Osteoblast (primary cell): Measurements from ENCODE around the gene GFOD2. TPM values are rescaled to one million over a fixed set of nuclear protein-coding genes. Genes with fewer than 3 reads are reported as not detected.

Source experiments
- DNase-seq: peaks from one replicate; pipeline ENCODE4 v3.0.0; 2011; ENCODE audit warnings: low spot score, mixed read lengths; ENCODE audit not compliant: insufficient read length; ENCODE audit errors: missing footprints
- H2AFZ ChIP-seq: 2 replicates; pipeline ENCODE4 v1.6.0; 2011; ENCODE audit warnings: mild to moderate bottlenecking, low read length
- H3K27ac ChIP-seq: 2 replicates; pipeline ENCODE4 v1.5.1; 2011; ENCODE audit warnings: mild to moderate bottlenecking, low read depth, low read length, moderate library complexity
- H3K27me3 ChIP-seq: 2 replicates; pipeline ENCODE4 v1.6.0; 2012; ENCODE audit warnings: mild to moderate bottlenecking, control low read depth, inconsistent platforms, low read length, moderate library complexity; ENCODE audit not compliant: insufficient read depth
- H3K36me3 ChIP-seq: 2 replicates; pipeline ENCODE4 v1.5.1; 2011; ENCODE audit warnings: mild to moderate bottlenecking, low read length, control low read depth, moderate library complexity; ENCODE audit not compliant: insufficient read depth
- H3K4me1 ChIP-seq: 2 replicates; pipeline ENCODE4 v1.5.1; 2011; ENCODE audit warnings: mild to moderate bottlenecking, low read length, control low read depth, moderate library complexity; ENCODE audit not compliant: insufficient read depth
- H3K4me2 ChIP-seq: 2 replicates; pipeline ENCODE4 v1.6.0; 2011; ENCODE audit warnings: mild to moderate bottlenecking, low read length; ENCODE audit not compliant: insufficient read depth
- H3K4me3 ChIP-seq: fragments of 200-600 bp; sonication (generic); 3 replicates; pipeline ENCODE4 v1.5.1; 2012; ENCODE audit warnings: mild to moderate bottlenecking, low read length, inconsistent platforms; ENCODE audit not compliant: insufficient read depth
- H3K79me2 ChIP-seq: 2 replicates; pipeline ENCODE4 v1.6.0; 2012; ENCODE audit warnings: mild to moderate bottlenecking, low read length, control low read depth, inconsistent platforms; ENCODE audit not compliant: insufficient read depth
- H3K9me3 ChIP-seq: 2 replicates; pipeline ENCODE4 v1.5.1; 2011; ENCODE audit warnings: low read depth, low read length, control low read depth
- H4K20me1 ChIP-seq: 2 replicates; pipeline ENCODE4 v1.6.0; 2012; ENCODE audit warnings: mild to moderate bottlenecking, low read length, control low read depth; ENCODE audit not compliant: insufficient read depth
- CTCF ChIP-seq: IDR thresholded peaks from 2 replicates; pipeline ENCODE4 v1.5.1; 2011; ENCODE audit warnings: mild to moderate bottlenecking, low read depth, low read length, moderate library complexity; ENCODE audit errors: extremely low read depth
- total RNA-seq: library from RNA; depleted of rRNA; stranded (reverse); fragments of >200 nt; gene quantifications from 2 replicates; pipeline ENCODE4 v1.2.3, GENCODE V29; 2012

The GFOD2 gene
- total RNA-seq, 1 donor = 15.9 TPM

- H3K9me3 ChIP-seq = no peaks in the 10 kb centered on the region
- H3K4me1 ChIP-seq = no peaks in the 10 kb centered on the region
- DNase-seq = no peak
- H3K27me3 ChIP-seq = no peaks in the 10 kb centered on the region
- no peaks in the 10 kb centered on the region for H3K79me2 ChIP-seq
- H4K20me1 ChIP-seq = peaks cover 4% of the 10 kb centered on the region
- no peak overlapping the region for H3K27ac ChIP-seq
- peaks cover 35% of the 10 kb centered on the region for H3K36me3 ChIP-seq
- H3K4me3 ChIP-seq = no peak overlapping the region
- H3K4me2 ChIP-seq = no peak overlapping the region
- H2AFZ ChIP-seq = no peak overlapping the region
- TF ChIP-seq CTCF = no peak
Measured at GRCh38 chr16:67733734-67734470, 14.8 kb upstream of the GFOD2 start.

- Histone ChIP-seq H3K4me3 (no peak overlapping the region), H2AFZ (no peak overlapping the region), H3K9me3 (no peaks in the 10 kb centered on the region), H3K27ac (no peak overlapping the region), H3K4me1 (no peaks in the 10 kb centered on the region), H3K27me3 (no peaks in the 10 kb centered on the region), H3K4me2 (no peak overlapping the region), H4K20me1 (peaks cover 6% of the 10 kb centered on the region), H3K36me3 (peaks cover 49% of the 10 kb centered on the region), H3K79me2 (no peaks in the 10 kb centered on the region)
- no peak for TF ChIP-seq CTCF
- DNase-seq = no peak
Measured at GRCh38 chr16:67731753-67732095, 12.6 kb upstream of the GFOD2 start.

GRCh38 chr16:67731071-67731752 lies 12.1 kb upstream of the GFOD2 start:
- H3K9me3 ChIP-seq = no peaks in the 10 kb centered on the region
- H3K36me3 ChIP-seq = peaks cover 53% of the 10 kb centered on the region
- peaks cover 4% of the 10 kb centered on the region for H4K20me1 ChIP-seq
- H3K27ac ChIP-seq = no peak overlapping the region
- H3K27me3 ChIP-seq = no peaks in the 10 kb centered on the region
- TF ChIP-seq CTCF = no peak
- no peak overlapping the region for H2AFZ ChIP-seq
- no peaks in the 10 kb centered on the region for H3K79me2 ChIP-seq
- H3K4me1 ChIP-seq = no peaks in the 10 kb centered on the region
- no peak overlapping the region for H3K4me3 ChIP-seq
- no peak overlapping the region for H3K4me2 ChIP-seq
- peak; percentile 73 for DNase-seq

- Histone ChIP-seq H3K27me3 (no peaks in the 10 kb centered on the region), H3K9me3 (no peaks in the 10 kb centered on the region), H3K79me2 (no peaks in the 10 kb centered on the region), H3K27ac (no peak overlapping the region), H3K36me3 (peaks cover 53% of the 10 kb centered on the region), H3K4me3 (no peak overlapping the region), H3K4me2 (no peak overlapping the region), H3K4me1 (no peaks in the 10 kb centered on the region), H4K20me1 (peaks cover 4% of the 10 kb centered on the region), H2AFZ (no peak overlapping the region)
- TF ChIP-seq CTCF = no peak
- DNase-seq = peak; percentile 52
Measured at GRCh38 chr16:67730326-67730725, 11.2 kb upstream of the GFOD2 start.
